Cerebellar nuclear complex (tissue), 1 donor: Measurements from ENCODE around the gene ADGRD1.
"Not testable (repeated sequence)": the region's sequence is repeated elsewhere in the genome, so short reads cannot be mapped to it uniquely, and the experiment has no call there.

Experiments
- DNase-seq, 2 experiments: peaks; one replicate each; lab custom pipeline; 2025; lab: John Stamatoyannopoulos, UW

Gene ADGRD1

GRCh38 chr12:131121705-131122405 lies 168.1 kb downstream of the ADGRD1 start:
- no peak for DNase-seq

GRCh38 chr12:131122631-131123030 lies 168.9 kb downstream of the ADGRD1 start:
- DNase-seq = no peak

- no peak for DNase-seq
Measured at GRCh38 chr12:131123817-131124216, 170.1 kb downstream of the ADGRD1 start.

GRCh38 chr12:131124487-131125280 lies 171.0 kb downstream of the ADGRD1 start:
- no peak for DNase-seq

GRCh38 chr12:131126662-131127173 lies 173.0 kb downstream of the ADGRD1 start:
- DNase-seq = no peak

- DNase-seq = no peak
Measured at GRCh38 chr12:131128556-131128955, 174.8 kb downstream of the ADGRD1 start.

- DNase-seq = not testable (repeated sequence)
Measured at GRCh38 chr12:131128966-131129619, 175.4 kb downstream of the ADGRD1 start.

GRCh38 chr12:131129839-131130238 lies 176.1 kb downstream of the ADGRD1 start:
- DNase-seq = no peak

- DNase-seq = no peak
Measured at GRCh38 chr12:131130311-131130911, 176.7 kb downstream of the ADGRD1 start.

- no peak for DNase-seq
Measured at GRCh38 chr12:131131077-131131807, 177.5 kb downstream of the ADGRD1 start.

GRCh38 chr12:131131808-131132117 lies 178.1 kb downstream of the ADGRD1 start:
- no peak for DNase-seq

- DNase-seq = no peak
Measured at GRCh38 chr12:131132118-131132892, 178.6 kb downstream of the ADGRD1 start.

GRCh38 chr12:131133015-131133905 lies 179.6 kb downstream of the ADGRD1 start:
- no peak for DNase-seq

GRCh38 chr12:131133994-131134393 lies 180.3 kb downstream of the ADGRD1 start:
- DNase-seq = no peak

- no peak for DNase-seq
Measured at GRCh38 chr12:131134523-131135310, 181.0 kb downstream of the ADGRD1 start.

- DNase-seq = no peak
Measured at GRCh38 chr12:131135311-131135785, 181.6 kb downstream of the ADGRD1 start.

- no peak for DNase-seq
Measured at GRCh38 chr12:131135786-131136538, 182.3 kb downstream of the ADGRD1 start.

- no peak for DNase-seq
Measured at GRCh38 chr12:131136539-131136872, 182.8 kb downstream of the ADGRD1 start.
